Neural cell (in vitro differentiated cells): ENCODE results near the gene ZNF335. TPM values are rescaled to one million over a fixed set of nuclear protein-coding genes. Genes with fewer than 3 reads are reported as not detected.

Experiments used
- H2AFZ ChIP-seq: fragments of 200-600, 300-800 bp; sonication (generic), shearing (Covaris generic); 2 replicates; pipeline ENCODE4 v1.6.0; 2014; ENCODE audit warnings: low read depth, mild to moderate bottlenecking, antibody characterized with exemption, low read length, moderate library complexity
- H3F3A ChIP-seq: fragments of 200-600 bp; shearing (Covaris generic); 2 replicates; pipeline ENCODE4 v1.6.1; 2016; ENCODE audit warnings: mild to moderate bottlenecking, moderate library complexity, mixed read lengths, antibody characterized with exemption, low read length; ENCODE audit not compliant: insufficient read depth, poor library complexity, severe bottlenecking
- H3K27ac ChIP-seq: fragments of 200-600, 300-800 bp; sonication (generic), shearing (Covaris generic); 2 replicates; pipeline ENCODE4 v1.5.1; 2014; ENCODE audit warnings: mild to moderate bottlenecking, low read length, moderate library complexity
- H3K27me3 ChIP-seq: fragments of 300-800, 200-600 bp; sonication (generic), shearing (Covaris generic); 2 replicates; pipeline ENCODE4 v1.6.0; 2014; ENCODE audit warnings: mild to moderate bottlenecking, low read depth, low read length, moderate library complexity; ENCODE audit not compliant: insufficient read depth
- H3K36me3 ChIP-seq: fragments of 300-800, 200-600 bp; sonication (generic), shearing (Covaris generic); 2 replicates; pipeline ENCODE4 v1.5.1; 2014; ENCODE audit warnings: mild to moderate bottlenecking, antibody characterized with exemption, low read length, moderate library complexity; ENCODE audit not compliant: insufficient read depth
- H3K4me2 ChIP-seq: fragments of 300-800, 200-600 bp; sonication (generic), shearing (Covaris generic); 2 replicates; pipeline ENCODE4 v1.6.0; 2014; ENCODE audit warnings: mild to moderate bottlenecking, low read length
- H3K4me3 ChIP-seq: fragments of 300-800, 200-600 bp; sonication (generic), shearing (Covaris generic); 2 replicates; pipeline ENCODE4 v1.5.1; 2014; ENCODE audit warnings: mild to moderate bottlenecking, low read length, moderate library complexity
- H3K79me2 ChIP-seq: fragments of 200-600 bp; shearing (Covaris generic); replicated peaks from 2 replicates; pipeline ENCODE4 v1.6.0; 2014; ENCODE audit warnings: mild to moderate bottlenecking, low read length, moderate library complexity; ENCODE audit not compliant: insufficient read depth
- H3K9ac ChIP-seq: fragments of 300-800, 200-600 bp; sonication (generic), shearing (Covaris generic); 2 replicates; pipeline ENCODE4 v1.6.1; 2016; ENCODE audit warnings: mild to moderate bottlenecking, low read length, mixed read lengths
- H3K9me2 ChIP-seq: fragments of 200-600 bp; shearing (Covaris generic); 2 replicates; pipeline ENCODE4 v1.6.1; 2016; ENCODE audit warnings: mild to moderate bottlenecking, low read length, mixed read lengths; ENCODE audit not compliant: insufficient read depth
- H3K9me3 ChIP-seq: fragments of 200-600, 300-800 bp; sonication (generic), shearing (Covaris generic); 2 replicates; pipeline ENCODE4 v1.6.1; 2016; ENCODE audit warnings: mild to moderate bottlenecking, mixed run types, low read length, moderate library complexity, mixed read lengths
- H4K20me1 ChIP-seq: fragments of 200-600 bp; shearing (Covaris generic); 2 replicates; pipeline ENCODE4 v1.6.1; 2016; ENCODE audit warnings: mild to moderate bottlenecking, mixed run types; ENCODE audit not compliant: insufficient read depth
- CTCF ChIP-seq: fragments of 450-650 bp; IDR thresholded peaks from 2 replicates; pipeline ENCODE4 v1.5.1; 2014; ENCODE audit warnings: antibody characterized with exemption, mild to moderate bottlenecking, moderate library complexity; ENCODE audit not compliant: poor library complexity, severe bottlenecking
- EP300 ChIP-seq: fragments of 450-650 bp; conservative IDR thresholded peaks from 2 replicates; pipeline ENCODE4 v1.6.1; 2014; ENCODE audit warnings: antibody characterized with exemption, mild to moderate bottlenecking, moderate library complexity; ENCODE audit not compliant: poor library complexity, severe bottlenecking
- EZH2 ChIP-seq: fragments of 200-600, 300-800 bp; shearing (Covaris generic), sonication (generic); IDR thresholded peaks from 2 replicates; pipeline ENCODE4 v1.6.1; 2014; ENCODE audit warnings: antibody characterized with exemption, low read length, borderline replicate concordance, mild to moderate bottlenecking; ENCODE audit not compliant: insufficient read depth, poor library complexity, severe bottlenecking
- MXI1 ChIP-seq: fragments of 450-650 bp; conservative IDR thresholded peaks from 2 replicates; pipeline ENCODE4 v1.6.1; 2014; ENCODE audit warnings: antibody characterized with exemption, mild to moderate bottlenecking; ENCODE audit not compliant: poor library complexity, severe bottlenecking
- POLR2AphosphoS5 ChIP-seq: IDR thresholded peaks from 2 replicates; pipeline ENCODE4 v1.6.1; 2012
- RAD21 ChIP-seq: fragments of 450-650 bp; conservative IDR thresholded peaks from 2 replicates; pipeline ENCODE4 v1.6.1; 2014; ENCODE audit warnings: antibody characterized with exemption, mild to moderate bottlenecking, moderate library complexity
- REST ChIP-seq: IDR thresholded peaks from 2 replicates; pipeline ENCODE4 v1.6.1; 2012; ENCODE audit warnings: borderline replicate concordance
- SMC3 ChIP-seq: fragments of 450-650 bp; conservative IDR thresholded peaks from 2 replicates; pipeline ENCODE4 v1.6.1; 2014; ENCODE audit warnings: antibody characterized with exemption, mild to moderate bottlenecking, moderate library complexity; ENCODE audit not compliant: poor library complexity
- TAF1 ChIP-seq: IDR thresholded peaks from 2 replicates; pipeline ENCODE4 v1.6.1; 2012; ENCODE audit warnings: low read depth
- polyA plus RNA-seq: library from polyadenylated mRNA; depleted of rRNA; stranded (reverse); fragments of >200 nt; gene quantifications from 2 replicates; pipeline ENCODE4 v1.2.3, GENCODE V29; 2014

Gene ZNF335
- polyA plus RNA-seq, 1 donor from 2014 or later = 12.8 TPM

GRCh38 chr20:46009816-46010215 lies 37.8 kb upstream of the ZNF335 start:
- Histone ChIP-seq H3K9me3 (no peaks in the 10 kb centered on the region), H3K9ac (no peak overlapping the region), H3K27me3 (peaks cover 15% of the 10 kb centered on the region), H3K27ac (no peak overlapping the region), H3K4me3 (no peak overlapping the region), H2AFZ (no peak overlapping the region), H3F3A (no peaks in the 10 kb centered on the region), H4K20me1 (no peaks in the 10 kb centered on the region), H3K79me2 (no peaks in the 10 kb centered on the region), H3K9me2 (no peaks in the 10 kb centered on the region), H3K36me3 (no peaks in the 10 kb centered on the region), H3K4me2 (no peak overlapping the region)
- no peak for TF ChIP-seq REST
- no peak for TF ChIP-seq CTCF
- no peak for TF ChIP-seq TAF1
- TF ChIP-seq EZH2 = no peak
- no peak for TF ChIP-seq POLR2AphosphoS5
- no peak for TF ChIP-seq SMC3
- TF ChIP-seq EP300 = no peak

GRCh38 chr20:46007671-46008070 lies 35.7 kb upstream of the ZNF335 start:
- H3K9me2 ChIP-seq = no peaks in the 10 kb centered on the region
- no peak overlapping the region for H3K9ac ChIP-seq
- H3F3A ChIP-seq = no peaks in the 10 kb centered on the region
- H3K36me3 ChIP-seq = no peaks in the 10 kb centered on the region
- H2AFZ ChIP-seq = no peak overlapping the region
- no peaks in the 10 kb centered on the region for H3K79me2 ChIP-seq
- H3K27me3 ChIP-seq = no peaks in the 10 kb centered on the region
- H4K20me1 ChIP-seq = no peaks in the 10 kb centered on the region
- H3K4me3 ChIP-seq = no peak overlapping the region
- H3K9me3 ChIP-seq = no peaks in the 10 kb centered on the region
- TF ChIP-seq REST (no peak), RAD21 (no peak), SMC3 (no peak), TAF1 (no peak), MXI1 (no peak), POLR2AphosphoS5 (no peak), EZH2 (no peak), CTCF (no peak), EP300 (no peak)
- no peak overlapping the region for H3K27ac ChIP-seq
- no peak overlapping the region for H3K4me2 ChIP-seq
